Measurements from ENCODE around the gene POC1B. TPM values are rescaled to one million over a fixed set of nuclear protein-coding genes. Genes with fewer than 3 reads are reported as not detected.

POC1B gene
- total RNA-seq, 4 donors from 2014 or later: 17.6 to 35.2 (median 23.8) TPM

GRCh38 chr12:89493670-89494302 is 32.1 kb downstream of the POC1B start:
- no peaks in the 10 kb centered on the region for H3K4me1 ChIP-seq
- TF ChIP-seq POLR2AphosphoS5 (IDR thresholded peaks at IDR 0.05) (no peak), EP300 (IDR thresholded peaks at IDR 0.05) (no peak), CTCF (IDR thresholded peaks at IDR 0.05) (no peak), POLR2A (IDR thresholded peaks at IDR 0.05) (no peak)
- H3K4me3 ChIP-seq: no peak overlapping the region
- 95 to 100% methylated on average over 3 to 5 of the region's 5 CpGs for WGBS, 2 donors (ENCODE audit: low coverage in 1 of 2)
- no peaks in the 10 kb centered on the region for H3K9me3 ChIP-seq
- no peak overlapping the region for H3K27ac ChIP-seq
- no peak for ATAC-seq
- H3K36me3 ChIP-seq: peaks cover 0 to 38% of the 10 kb centered on the region in 2 donors
- no peaks in the 10 kb centered on the region for H3K27me3 ChIP-seq

GRCh38 chr12:89492883-89493282 is 33.0 kb downstream of the POC1B start:
- no peak overlapping the region for H3K4me3 ChIP-seq
- WGBS, 2 donors (ENCODE audit: low coverage in 1 of 2): 60 to 72% methylated on average over 4 to 5 of the region's 5 CpGs
- no peak for TF ChIP-seq EP300 (IDR thresholded peaks at IDR 0.05)
- TF ChIP-seq CTCF (IDR thresholded peaks at IDR 0.05): no peak
- no peak for TF ChIP-seq POLR2A (IDR thresholded peaks at IDR 0.05)
- TF ChIP-seq POLR2AphosphoS5 (IDR thresholded peaks at IDR 0.05): no peak
- H3K27me3 ChIP-seq: no peaks in the 10 kb centered on the region
- H3K4me1 ChIP-seq: no peaks in the 10 kb centered on the region
- H3K36me3 ChIP-seq: peaks cover 0 to 44% of the 10 kb centered on the region in 2 donors
- H3K27ac ChIP-seq: no peak overlapping the region
- H3K9me3 ChIP-seq: no peaks in the 10 kb centered on the region
- ATAC-seq: no peak

GRCh38 chr12:89490922-89491321 is 34.9 kb downstream of the POC1B start:
- Histone ChIP-seq H3K4me3 (no peak overlapping the region), H3K9me3 (no peaks in the 10 kb centered on the region), H3K27ac (no peak overlapping the region), H3K4me1 (no peaks in the 10 kb centered on the region), H3K36me3 (peaks cover 0 to 60% of the 10 kb centered on the region in 2 donors), H3K27me3 (no peaks in the 10 kb centered on the region)
- no peak for ATAC-seq
- 86 to 100% methylated on average over 1 of the region's 1 CpG for WGBS, 2 donors (ENCODE audit: low coverage in 1 of 2)
- no peak for TF ChIP-seq POLR2A (IDR thresholded peaks at IDR 0.05)
- no peak for TF ChIP-seq EP300 (IDR thresholded peaks at IDR 0.05)
- TF ChIP-seq POLR2AphosphoS5 (IDR thresholded peaks at IDR 0.05): no peak
- TF ChIP-seq CTCF (IDR thresholded peaks at IDR 0.05): no peak

- H3K4me1 ChIP-seq: no peaks in the 10 kb centered on the region
- H3K27me3 ChIP-seq: no peaks in the 10 kb centered on the region
- no peak overlapping the region for H3K4me3 ChIP-seq
- peaks cover 0 to 52% of the 10 kb centered on the region in 2 donors for H3K36me3 ChIP-seq
- no peak overlapping the region for H3K27ac ChIP-seq
- WGBS, 2 donors (ENCODE audit: low coverage in 1 of 2): 93 to 100% methylated on average over 1 to 2 of the region's 2 CpGs
- no peaks in the 10 kb centered on the region for H3K9me3 ChIP-seq
- ATAC-seq: no peak
- no peak for TF ChIP-seq CTCF (IDR thresholded peaks at IDR 0.05)
- TF ChIP-seq POLR2A (IDR thresholded peaks at IDR 0.05): no peak
- TF ChIP-seq POLR2AphosphoS5 (IDR thresholded peaks at IDR 0.05): no peak
- no peak for TF ChIP-seq EP300 (IDR thresholded peaks at IDR 0.05)
These were observed 39.6 kb downstream of the POC1B start for GRCh38 chr12:89486264-89486663.

- WGBS, 2 donors (ENCODE audit: low coverage in 1 of 2): 89 to 100% methylated on average over 1 of the region's 1 CpG
- TF ChIP-seq EP300 (IDR thresholded peaks at IDR 0.05): no peak
- no peak for TF ChIP-seq POLR2AphosphoS5 (IDR thresholded peaks at IDR 0.05)
- no peak for TF ChIP-seq CTCF (IDR thresholded peaks at IDR 0.05)
- TF ChIP-seq POLR2A (IDR thresholded peaks at IDR 0.05): no peak
- Histone ChIP-seq H3K27ac (no peak overlapping the region), H3K4me1 (no peaks in the 10 kb centered on the region), H3K36me3 (peaks cover 0 to 34% of the 10 kb centered on the region in 2 donors), H3K4me3 (no peak overlapping the region), H3K27me3 (no peaks in the 10 kb centered on the region), H3K9me3 (no peaks in the 10 kb centered on the region)
- ATAC-seq: no peak
These were observed 41.4 kb downstream of the POC1B start for GRCh38 chr12:89484470-89484869.

All from gastroesophageal sphincter (tissue), 4 donors.